ENCODE results near the gene CDC37L1. TPM values are rescaled to one million over a fixed set of nuclear protein-coding genes. Genes with fewer than 3 reads are reported as not detected.

Gene CDC37L1
- total RNA-seq, 2 donors from 2014 or later: 7.9 to 9.9 TPM

GRCh38 chr9:4662108-4662988 is 17.0 kb upstream of the CDC37L1 start, which contains the start of gene PLPP6:
PLPP6 (plus strand) TSS chr9:4662294; CDS start chr9:4662376, 82 bp downstream.
- TF ChIP-seq CTCF (IDR thresholded peaks at IDR 0.05) (peak; percentile 45 to 87 (median 79)), POLR2A (IDR thresholded peaks at IDR 0.05) (peak; percentile 84 to 94 (median 93))
- DNase-seq: peak; percentile 92 to 93 (median 92)
- H3K36me3 ChIP-seq (replicated peaks in 1 of 2; ENCODE audit: insufficient read depth in 1 of 2, low read depth in 2 of 2): no peaks in the 10 kb centered on the region
- 0 to 6% methylated on average over 16 to 69 of the region's 70 CpGs for WGBS, 2 donors
- no peaks in the 10 kb centered on the region for H3K9me3 ChIP-seq
- no peaks in the 10 kb centered on the region for H3K27me3 ChIP-seq
- H3K27ac ChIP-seq: peak within 1 kb of the TSS; percentile 77 to 98 (median 94)
- ATAC-seq: peak; percentile 88
- peak within 1 kb of the TSS; percentile 39 to 72 for H3K4me3 ChIP-seq
- intact Hi-C loops (cut with DNase I): no loop called here
- peaks cover 62% of the 10 kb centered on the region for H3K4me1 ChIP-seq

GRCh38 chr9:4662989-4663792 is 16.2 kb upstream of the CDC37L1 start:
- no peaks in the 10 kb centered on the region for H3K9me3 ChIP-seq
- 19 to 22% methylated on average over 13 of the region's 13 CpGs for WGBS, 2 donors
- intact Hi-C loops (cut with DNase I): no loop called here
- H3K27me3 ChIP-seq: no peaks in the 10 kb centered on the region
- TF ChIP-seq POLR2A (IDR thresholded peaks at IDR 0.05) (peak in 2 of 3 donors; percentile 62 to 74), CTCF (IDR thresholded peaks at IDR 0.05) (no peak)
- no peaks in the 10 kb centered on the region for H3K36me3 ChIP-seq (replicated peaks in 1 of 2; ENCODE audit: insufficient read depth in 1 of 2, low read depth in 2 of 2)
- peak overlapping the region; percentile 39 to 72 for H3K4me3 ChIP-seq
- ATAC-seq (peak; percentile 63), DNase-seq (peak in 3 of 4 donors; percentile 36 to 65 (median 42))
- H3K4me1 ChIP-seq: peaks cover 53% of the 10 kb centered on the region
- H3K27ac ChIP-seq: peak overlapping the region; percentile 77 to 98 (median 94)

- Histone ChIP-seq H3K4me1 (peaks cover 48% of the 10 kb centered on the region), H3K27ac (peak overlapping the region; percentile 20 to 98 (median 88)), H3K36me3 (replicated peaks in 1 of 2; ENCODE audit: insufficient read depth in 1 of 2, low read depth in 2 of 2) (no peaks in the 10 kb centered on the region), H3K27me3 (no peaks in the 10 kb centered on the region), H3K4me3 (no peak overlapping the region), H3K9me3 (no peaks in the 10 kb centered on the region)
- TF ChIP-seq CTCF (IDR thresholded peaks at IDR 0.05): no peak
- no peak for TF ChIP-seq POLR2A (IDR thresholded peaks at IDR 0.05)
- WGBS, 2 donors: 42 to 48% methylated on average over 3 of the region's 3 CpGs
- ATAC-seq (no peak), DNase-seq (no peak)
- intact Hi-C loops (cut with DNase I): no loop called here
Measured at GRCh38 chr9:4663956-4664355, 15.4 kb upstream of the CDC37L1 start.

GRCh38 chr9:4665357-4665756 is 14.0 kb upstream of the CDC37L1 start:
- no peak overlapping the region for H3K4me3 ChIP-seq
- H3K4me1 ChIP-seq: peaks cover 48% of the 10 kb centered on the region
- DNase-seq: peak in 1 of 4 donors; percentile 16
- WGBS, 2 donors: 45 to 46% methylated on average over 2 of the region's 2 CpGs
- no peaks in the 10 kb centered on the region for H3K36me3 ChIP-seq (replicated peaks in 1 of 2; ENCODE audit: insufficient read depth in 1 of 2, low read depth in 2 of 2)
- peak; percentile 5 for ATAC-seq
- intact Hi-C loops (cut with DNase I): no loop called here
- H3K9me3 ChIP-seq: no peaks in the 10 kb centered on the region
- H3K27ac ChIP-seq: peak overlapping the region; percentile 6 to 98 (median 88)
- H3K27me3 ChIP-seq: no peaks in the 10 kb centered on the region
- TF ChIP-seq POLR2A (IDR thresholded peaks at IDR 0.05): peak in 1 of 3 donors; percentile 4
- no peak for TF ChIP-seq CTCF (IDR thresholded peaks at IDR 0.05)
